Measurements from ENCODE around the gene ZC3HAV1. TPM values are rescaled to one million over a fixed set of nuclear protein-coding genes. Genes with fewer than 3 reads are reported as not detected.

Gene ZC3HAV1
- total RNA-seq, 3 donors from 2014 or later, result 22.1 to 41.3 (median 37.7) TPM

GRCh38 chr7:139112741-139113250 lies 3.3 kb upstream of the ZC3HAV1 start:
- no peaks in the 10 kb centered on the region for H3K36me3 ChIP-seq
- H3K4me1 ChIP-seq, result no peaks in the 10 kb centered on the region
- H3K27ac ChIP-seq, result no peak overlapping the region
- H3K4me3 ChIP-seq, result no peak overlapping the region
- DNase-seq (ENCODE audit: low spot score in 2 of 2), result no peak
- no peaks in the 10 kb centered on the region for H3K9me3 ChIP-seq
- intact Hi-C loops (cut with DNase I; ENCODE audit: low total_unique reads), result no loop called here
- TF ChIP-seq POLR2AphosphoS5 (IDR thresholded peaks at IDR 0.05) (no peak), POLR2A (IDR thresholded peaks at IDR 0.05) (no peak)
- TF ChIP-seq, protein P1, sequence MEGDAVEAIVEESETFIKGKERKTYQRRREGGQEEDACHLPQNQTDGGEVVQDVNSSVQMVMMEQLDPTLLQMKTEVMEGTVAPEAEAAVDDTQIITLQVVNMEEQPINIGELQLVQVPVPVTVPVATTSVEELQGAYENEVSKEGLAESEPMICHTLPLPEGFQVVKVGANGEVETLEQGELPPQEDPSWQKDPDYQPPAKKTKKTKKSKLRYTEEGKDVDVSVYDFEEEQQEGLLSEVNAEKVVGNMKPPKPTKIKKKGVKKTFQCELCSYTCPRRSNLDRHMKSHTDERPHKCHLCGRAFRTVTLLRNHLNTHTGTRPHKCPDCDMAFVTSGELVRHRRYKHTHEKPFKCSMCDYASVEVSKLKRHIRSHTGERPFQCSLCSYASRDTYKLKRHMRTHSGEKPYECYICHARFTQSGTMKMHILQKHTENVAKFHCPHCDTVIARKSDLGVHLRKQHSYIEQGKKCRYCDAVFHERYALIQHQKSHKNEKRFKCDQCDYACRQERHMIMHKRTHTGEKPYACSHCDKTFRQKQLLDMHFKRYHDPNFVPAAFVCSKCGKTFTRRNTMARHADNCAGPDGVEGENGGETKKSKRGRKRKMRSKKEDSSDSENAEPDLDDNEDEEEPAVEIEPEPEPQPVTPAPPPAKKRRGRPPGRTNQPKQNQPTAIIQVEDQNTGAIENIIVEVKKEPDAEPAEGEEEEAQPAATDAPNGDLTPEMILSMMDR (IDR thresholded peaks at IDR 0.05), result no peak
- no peaks in the 10 kb centered on the region for H3K27me3 ChIP-seq

- Histone ChIP-seq H3K4me1 (no peaks in the 10 kb centered on the region), H3K27ac (no peak overlapping the region), H3K27me3 (no peaks in the 10 kb centered on the region), H3K36me3 (no peaks in the 10 kb centered on the region), H3K4me3 (no peak overlapping the region), H3K9me3 (no peaks in the 10 kb centered on the region)
- intact Hi-C loops (cut with DNase I; ENCODE audit: low total_unique reads), result no loop called here
- TF ChIP-seq POLR2AphosphoS5 (IDR thresholded peaks at IDR 0.05) (no peak), POLR2A (IDR thresholded peaks at IDR 0.05) (no peak)
- no peak for DNase-seq (ENCODE audit: low spot score in 2 of 2)
Measured at GRCh38 chr7:139112316-139112715, 2.8 kb upstream of the ZC3HAV1 start.

GRCh38 chr7:139111811-139112301 lies 2.3 kb upstream of the ZC3HAV1 start:
- no peaks in the 10 kb centered on the region for H3K36me3 ChIP-seq
- intact Hi-C loops (cut with DNase I; ENCODE audit: low total_unique reads), result no loop called here
- DNase-seq (ENCODE audit: low spot score in 2 of 2), result no peak
- no peaks in the 10 kb centered on the region for H3K9me3 ChIP-seq
- H3K4me3 ChIP-seq, result no peak overlapping the region
- H3K27ac ChIP-seq, result peak overlapping the region in 1 of 2 donors; percentile 7
- H3K27me3 ChIP-seq, result no peaks in the 10 kb centered on the region
- H3K4me1 ChIP-seq, result no peaks in the 10 kb centered on the region
- TF ChIP-seq POLR2AphosphoS5 (IDR thresholded peaks at IDR 0.05) (no peak), POLR2A (IDR thresholded peaks at IDR 0.05) (no peak)
- TF ChIP-seq, protein P1 (IDR thresholded peaks at IDR 0.05), result no peak

- TF ChIP-seq POLR2AphosphoS5 (IDR thresholded peaks at IDR 0.05) (no peak), POLR2A (IDR thresholded peaks at IDR 0.05) (no peak)
- TF ChIP-seq, protein P1 (IDR thresholded peaks at IDR 0.05), result no peak
- H3K27ac ChIP-seq, result peak overlapping the region in 1 of 2 donors; percentile 7
- intact Hi-C loops (cut with DNase I; ENCODE audit: low total_unique reads), result no loop called here
Measured at GRCh38 chr7:139111147-139111546, 1.6 kb upstream of the ZC3HAV1 start.

GRCh38 chr7:139109983-139110411 lies 477 bp upstream of the ZC3HAV1 start:
- Histone ChIP-seq H3K9me3 (no peaks in the 10 kb centered on the region), H3K27me3 (no peaks in the 10 kb centered on the region), H3K4me1 (no peaks in the 10 kb centered on the region), H3K4me3 (peak overlapping the region; percentile 94 to 99 (median 97)), H3K36me3 (no peaks in the 10 kb centered on the region), H3K27ac (peak overlapping the region; percentile 95 to 98)
- intact Hi-C loops (cut with DNase I; ENCODE audit: low total_unique reads), result no loop called here
- no peak for DNase-seq (ENCODE audit: low spot score in 2 of 2)
- TF ChIP-seq, protein P1 (IDR thresholded peaks at IDR 0.05), result no peak
- TF ChIP-seq POLR2AphosphoS5 (IDR thresholded peaks at IDR 0.05), result no peak
- TF ChIP-seq POLR2A (IDR thresholded peaks at IDR 0.05), result no peak

More at GRCh38 chr7:139111147-139111546, 1.6 kb upstream of the ZC3HAV1 start:
- no peaks in the 10 kb centered on the region for H3K9me3 ChIP-seq
- no peaks in the 10 kb centered on the region for H3K4me1 ChIP-seq
- no peaks in the 10 kb centered on the region for H3K36me3 ChIP-seq
- H3K27me3 ChIP-seq, result no peaks in the 10 kb centered on the region
- no peak overlapping the region for H3K4me3 ChIP-seq
- no peak for DNase-seq (ENCODE audit: low spot score in 2 of 2)
